H9 (cell line): ENCODE data around the gene ZBTB16. TPM values are rescaled to one million over a fixed set of nuclear protein-coding genes. Genes with fewer than 3 reads are reported as not detected.

Experiments
- DNase-seq: peaks from one replicate; pipeline ENCODE4 v3.0.0-alpha.2; 2017
- H2AFZ ChIP-seq: one replicate; pipeline ENCODE4 v1.6.1; 2013; ENCODE audit warnings: mild to moderate bottlenecking, low read length, control low read depth, moderate library complexity
- H2AK5ac ChIP-seq: 2 replicates; pipeline ENCODE4 v1.6.1; 2013; ENCODE audit warnings: low read length, control low read depth, mixed read lengths; ENCODE audit not compliant: insufficient read length
- H2BK120ac ChIP-seq: one replicate; pipeline ENCODE4 v1.6.1; 2013; ENCODE audit warnings: low read depth, mild to moderate bottlenecking, low read length, control low read depth, inconsistent platforms; ENCODE audit not compliant: poor library complexity, severe bottlenecking
- H2BK12ac ChIP-seq: 2 replicates; pipeline ENCODE4 v1.6.1; 2013; ENCODE audit warnings: low read length, control low read depth, mixed read lengths, low read depth; ENCODE audit not compliant: insufficient read length
- H2BK15ac ChIP-seq: 2 replicates; pipeline ENCODE4 v1.6.1; 2013; ENCODE audit warnings: low read depth, low read length, control low read depth
- H2BK20ac ChIP-seq: one replicate; pipeline ENCODE4 v1.6.1; 2013; ENCODE audit warnings: low read depth, mild to moderate bottlenecking, low read length, control low read depth, inconsistent platforms; ENCODE audit not compliant: poor library complexity, severe bottlenecking
- H2BK5ac ChIP-seq: 2 replicates; pipeline ENCODE4 v1.6.1; 2013; ENCODE audit warnings: low read length, control low read depth, mixed read lengths; ENCODE audit not compliant: insufficient read length
- H3K14ac ChIP-seq: 2 replicates; pipeline ENCODE4 v1.6.1; 2013; ENCODE audit warnings: low read length, control low read depth; ENCODE audit not compliant: insufficient read depth
- H3K18ac ChIP-seq: 2 replicates; pipeline ENCODE4 v1.6.1; 2013; ENCODE audit warnings: low read depth, mild to moderate bottlenecking, mixed read lengths, low read length, control low read depth; ENCODE audit not compliant: insufficient read length
- H3K23ac ChIP-seq: 2 replicates; pipeline ENCODE4 v1.6.1; 2013; ENCODE audit warnings: low read length, control low read depth, mixed read lengths, low read depth; ENCODE audit not compliant: insufficient read length
- H3K23me2 ChIP-seq: 2 replicates; pipeline ENCODE4 v1.6.1; 2013; ENCODE audit warnings: low read depth, mild to moderate bottlenecking, mixed read lengths, low read length, control low read depth; ENCODE audit not compliant: insufficient read length, poor library complexity, severe bottlenecking
- H3K27ac ChIP-seq: 2 replicates; pipeline ENCODE4 v1.5.1; 2013; ENCODE audit warnings: low read length, control low read depth, mixed read lengths, low read depth; ENCODE audit not compliant: insufficient read length
- H3K27me3 ChIP-seq: 2 replicates; pipeline ENCODE4 v1.6.1; 2013; ENCODE audit warnings: low read length, control low read depth, inconsistent platforms; ENCODE audit not compliant: insufficient read depth
- H3K4ac ChIP-seq: 2 replicates; pipeline ENCODE4 v1.6.1; 2013; ENCODE audit warnings: low read depth, mild to moderate bottlenecking, control low read depth, inconsistent platforms, low read length, moderate library complexity
- H3K4me1 ChIP-seq: 2 replicates; pipeline ENCODE4 v1.6.1; 2013; ENCODE audit warnings: low read length, control low read depth, inconsistent platforms; ENCODE audit not compliant: insufficient read depth
- H3K4me2 ChIP-seq: 2 replicates; pipeline ENCODE4 v1.6.1; 2013; ENCODE audit warnings: low read length, control low read depth, mixed read lengths; ENCODE audit not compliant: insufficient read length, insufficient read depth
- H3K56ac ChIP-seq: 2 replicates; pipeline ENCODE4 v1.6.1; 2013; ENCODE audit warnings: low read depth, mild to moderate bottlenecking, mixed read lengths, low read length, control low read depth; ENCODE audit not compliant: insufficient read length
- H3K79me1 ChIP-seq: 2 replicates; pipeline ENCODE4 v1.6.1; 2013; ENCODE audit warnings: low read depth, mild to moderate bottlenecking, moderate library complexity, low read length, control low read depth, inconsistent platforms; ENCODE audit not compliant: insufficient read depth, poor library complexity, severe bottlenecking
- H3K79me2 ChIP-seq: 2 replicates; pipeline ENCODE4 v1.6.1; 2013; ENCODE audit warnings: low read length, control low read depth, inconsistent platforms; ENCODE audit not compliant: insufficient read depth
- H3K9ac ChIP-seq: 2 replicates; pipeline ENCODE4 v1.6.1; 2013; ENCODE audit warnings: low read length, control low read depth, mixed read lengths; ENCODE audit not compliant: insufficient read length; ENCODE audit errors: extremely low read depth
- H3K9me3 ChIP-seq: one replicate; pipeline ENCODE4 v1.6.1; 2013; ENCODE audit warnings: low read depth, low read length, inconsistent platforms; ENCODE audit not compliant: control insufficient read depth
- H3T11ph ChIP-seq: one replicate; pipeline ENCODE4 v1.6.1; 2013; ENCODE audit warnings: mild to moderate bottlenecking, low read length, control low read depth, inconsistent platforms
- H4K20me1 ChIP-seq: one replicate; pipeline ENCODE4 v1.6.1; 2013; ENCODE audit not compliant: control insufficient read depth, insufficient read length, insufficient read depth
- H4K5ac ChIP-seq: 2 replicates; pipeline ENCODE4 v1.6.1; 2013; ENCODE audit warnings: low read depth, mild to moderate bottlenecking, mixed read lengths, low read length, control low read depth; ENCODE audit not compliant: insufficient read length
- H4K8ac ChIP-seq: replicated peaks from 2 replicates; pipeline ENCODE4 v1.6.1; 2013; ENCODE audit warnings: low read length, control low read depth, mixed read lengths, low read depth; ENCODE audit not compliant: insufficient read length
- H4K91ac ChIP-seq: 2 replicates; pipeline ENCODE4 v1.6.1; 2013; ENCODE audit warnings: low read depth, mild to moderate bottlenecking, moderate library complexity, mixed read lengths, low read length, control low read depth; ENCODE audit not compliant: insufficient read length
- H3K27ac Mint-ChIP-seq, 3 experiments: 2 replicates in 2 of 3; 3 replicates in 1 of 3; pipeline ENCODE4 v1.8.0; 2020 to 2021; ENCODE audit warnings: mixed read lengths in 3 of 3, mild to moderate bottlenecking in 1 of 3, moderate library complexity in 1 of 3
- H3K27me3 Mint-ChIP-seq: 2 replicates; pipeline ENCODE4 v1.8.0; 2021; ENCODE audit warnings: low read depth, mild to moderate bottlenecking, moderate library complexity, mixed read lengths
- H3K36me3 Mint-ChIP-seq, 3 experiments: 2 replicates in 2 of 3; 3 replicates in 1 of 3; pipeline ENCODE4 v1.8.0; 2020 to 2021; ENCODE audit warnings: low read depth in 3 of 3, mixed read lengths in 3 of 3; ENCODE audit not compliant: insufficient read depth in 1 of 3
- H3K4me1 Mint-ChIP-seq, 2 experiments: 2 replicates each; pipeline ENCODE4 v1.8.0; 2020; ENCODE audit warnings: mixed read lengths in 2 of 2
- H3K4me3 Mint-ChIP-seq, 2 experiments: 2 replicates in 1 of 2; 3 replicates in 1 of 2; pipeline ENCODE4 v1.8.0; 2020 to 2021; ENCODE audit warnings: mild to moderate bottlenecking in 2 of 2, mixed read lengths in 2 of 2, moderate library complexity in 1 of 2
- H3K9me3 Mint-ChIP-seq, 2 experiments: 2 replicates in 1 of 2; 3 replicates in 1 of 2; pipeline ENCODE4 v1.8.0; 2020; ENCODE audit warnings: mild to moderate bottlenecking in 2 of 2, mixed read lengths in 2 of 2, moderate library complexity in 1 of 2
- CTCF ChIP-seq: fragments of 200-600 bp; sonication (generic); conservative IDR thresholded peaks from 3 replicates; pipeline ENCODE4 v1.8.0; 2021; ENCODE audit warnings: antibody characterized with exemption, mild to moderate bottlenecking
- WGBS: extraction: QIAGEN DNeasy Blood & Tissue Kit; methylation state at CpG from one replicate; pipeline ENCODE4 v1.1.7; 2013; ENCODE audit warnings: missing lambda C conversion rate, low lambda C conversion rate, mixed read lengths; ENCODE audit not compliant: insufficient read length; ENCODE audit errors: extremely low coverage; 5-methylcytosine and 5-hydroxymethylcytosine counted together
- total RNA-seq: library from RNA; stranded (reverse); gene quantifications from 2 replicates; pipeline ENCODE4 v1.2.1, GENCODE V29; 2021

ZBTB16 gene
- total RNA-seq, 1 experiment from 2014 or later: not detected

- no peaks in the 10 kb centered on the region for H3K79me2 ChIP-seq
- no peaks in the 10 kb centered on the region for H3K79me1 ChIP-seq
- H3K56ac ChIP-seq: no peak overlapping the region
- no peak overlapping the region for H3K4me2 ChIP-seq
- no peak overlapping the region for H4K5ac ChIP-seq
- H3K14ac ChIP-seq: no peak overlapping the region
- no peaks in the 10 kb centered on the region for H3K4me1 ChIP-seq
- Mint-ChIP-seq H3K4me1 (peaks cover 9 to 18% of the 10 kb centered on the region in 2 experiments), H3K27me3 (peaks cover 63% of the 10 kb centered on the region), H3K27ac (no peak overlapping the region), H3K36me3 (no peaks in the 10 kb centered on the region), H3K9me3 (no peaks in the 10 kb centered on the region), H3K4me3 (no peak overlapping the region)
- H4K91ac ChIP-seq: no peak overlapping the region
- no peak overlapping the region for H2BK12ac ChIP-seq
- TF ChIP-seq CTCF: no peak
- no peak overlapping the region for H3K27ac ChIP-seq
- H3K9me3 ChIP-seq: no peaks in the 10 kb centered on the region
- no CpG with 5 or more reads among the region's 1 CpG for WGBS
- H3K23ac ChIP-seq: no peak overlapping the region
- H3T11ph ChIP-seq: no peak overlapping the region
- no peaks in the 10 kb centered on the region for H3K23me2 ChIP-seq
- no peak overlapping the region for H3K9ac ChIP-seq
- H3K4ac ChIP-seq: no peak overlapping the region
- H2BK15ac ChIP-seq: no peak overlapping the region
- H2BK5ac ChIP-seq: no peak overlapping the region
- no peak for DNase-seq
- no peak overlapping the region for H2BK20ac ChIP-seq
- H2AFZ ChIP-seq: no peak overlapping the region
- H2BK120ac ChIP-seq: no peak overlapping the region
- H4K8ac ChIP-seq: no peak overlapping the region
- H4K20me1 ChIP-seq: no peaks in the 10 kb centered on the region
- no peak overlapping the region for H2AK5ac ChIP-seq
- H3K27me3 ChIP-seq: no peaks in the 10 kb centered on the region
- H3K18ac ChIP-seq: no peak overlapping the region
Observed at GRCh38 chr11:114225661-114226060, 166.2 kb downstream of the ZBTB16 start.
